IMR-90 (cell line): ENCODE results near the gene FER1L5. TPM values are rescaled to one million over a fixed set of nuclear protein-coding genes. Genes with fewer than 3 reads are reported as not detected.

Experiments
- ATAC-seq: fragments of 200-7000 bp; cut with Tn5 transposase; 2 replicates; pipeline ENCODE4 v1.9.1; 2020; ENCODE audit warnings: low read depth, mild to moderate bottlenecking, moderate library complexity
- BruUV-seq: library from RNA; stranded (reverse); fragments of 400-500 nt; replicated peaks from 2 replicates; lab custom pipeline; 2021; lab: Mats Ljungman, UMichigan
- CTCF ChIA-PET: fragments of 300-600 bp; formaldehyde crosslinking; extraction: SDS; loops from one replicate; lab custom pipeline; 2021; ENCODE audit warnings: antibody characterized with exemption; lab: Yijun Ruan, JAX
- POLR2A ChIA-PET: fragments of 300-600 bp; sonication (Branson Sonifier 250); formaldehyde crosslinking; loops from one replicate; lab custom pipeline; 2022; ENCODE audit warnings: antibody characterized with exemption; ENCODE audit not compliant: unreplicated experiment; lab: Charles Lee
- DNase-seq: peaks from one replicate; pipeline ENCODE4 v3.0.0; 2013
- H2AFZ ChIP-seq: replicated peaks from 2 replicates; pipeline ENCODE3; 2013; ENCODE audit warnings: low read length, mild to moderate bottlenecking; ENCODE audit not compliant: poor library complexity
- H2AK5ac ChIP-seq: 2 replicates; pipeline ENCODE4 v1.6.1; 2013; ENCODE audit warnings: low read depth, low read length, inconsistent platforms
- H2AK9ac ChIP-seq: replicated peaks from 2 replicates; pipeline ENCODE3; 2013; ENCODE audit warnings: mild to moderate bottlenecking, low read depth, low read length, moderate library complexity; ENCODE audit not compliant: poor library complexity
- H2BK120ac ChIP-seq: 2 replicates; pipeline ENCODE4 v1.6.1; 2013; ENCODE audit warnings: low read depth, low read length, inconsistent platforms
- H2BK15ac ChIP-seq: 3 replicates; pipeline ENCODE4 v1.6.1; 2013; ENCODE audit warnings: low read depth, low read length, inconsistent platforms
- H2BK20ac ChIP-seq: 2 replicates; pipeline ENCODE4 v1.6.1; 2013; ENCODE audit warnings: low read depth, mild to moderate bottlenecking, inconsistent platforms, low read length, moderate library complexity
- H2BK5ac ChIP-seq: 2 replicates; pipeline ENCODE4 v1.6.1; 2013; ENCODE audit warnings: mild to moderate bottlenecking, low read depth, low read length, inconsistent platforms; ENCODE audit not compliant: poor library complexity, severe bottlenecking
- H3K14ac ChIP-seq: replicated peaks from 2 replicates; pipeline ENCODE4 v1.6.1; 2013; ENCODE audit warnings: low read depth, low read length, inconsistent platforms
- H3K18ac ChIP-seq: 2 replicates; pipeline ENCODE4 v1.6.1; 2013; ENCODE audit warnings: low read depth, low read length, control low read depth
- H3K23ac ChIP-seq: 2 replicates; pipeline ENCODE4 v1.6.1; 2013; ENCODE audit warnings: low read depth, low read length, inconsistent platforms
- H3K27ac ChIP-seq: 2 replicates; pipeline ENCODE4 v1.5.1; 2013; ENCODE audit warnings: mild to moderate bottlenecking, control low read depth, low read length; ENCODE audit not compliant: insufficient read depth
- H3K27me3 ChIP-seq: 2 replicates; pipeline ENCODE4 v1.6.1; 2013; ENCODE audit warnings: low read length; ENCODE audit not compliant: control insufficient read depth, insufficient read depth
- H3K36me3 ChIP-seq: 2 replicates; pipeline ENCODE4 v1.6.1; 2013; ENCODE audit warnings: low read length, mixed read lengths; ENCODE audit not compliant: control insufficient read depth, insufficient read depth
- H3K4ac ChIP-seq: 2 replicates; pipeline ENCODE4 v1.6.1; 2013; ENCODE audit warnings: low read depth, low read length, inconsistent platforms
- H3K4me1 ChIP-seq: 2 replicates; pipeline ENCODE4 v1.6.1; 2013; ENCODE audit warnings: low read length, mixed read lengths; ENCODE audit not compliant: control insufficient read depth, insufficient read depth
- H3K4me2 ChIP-seq: 2 replicates; pipeline ENCODE4 v1.6.1; 2013; ENCODE audit warnings: low read depth, mild to moderate bottlenecking, control low read depth, low read length, moderate library complexity
- H3K4me3 ChIP-seq: 2 replicates; pipeline ENCODE4 v1.5.1; 2013; ENCODE audit warnings: low read depth, mild to moderate bottlenecking, control low read depth, low read length, moderate library complexity; ENCODE audit not compliant: insufficient read depth
- H3K56ac ChIP-seq: 2 replicates; pipeline ENCODE4 v1.6.1; 2013; ENCODE audit warnings: low read length, inconsistent platforms; ENCODE audit not compliant: insufficient read depth; ENCODE audit errors: extremely low read depth
- H3K79me1 ChIP-seq, 2 experiments: 2 replicates each; pipeline ENCODE4 v1.6.1; 2013; ENCODE audit warnings: low read length in 2 of 2, inconsistent platforms in 1 of 2, low read depth in 1 of 2
- H3K9ac ChIP-seq: 2 replicates; pipeline ENCODE4 v1.6.1; 2013; ENCODE audit warnings: low read depth, low read length, control low read depth
- H3K9me1 ChIP-seq: 2 replicates; pipeline ENCODE4 v1.6.1; 2013; ENCODE audit warnings: low read length, inconsistent platforms; ENCODE audit not compliant: insufficient read depth
- H3K9me3 ChIP-seq: 2 replicates; pipeline ENCODE4 v1.6.1; 2013; ENCODE audit warnings: low read length; ENCODE audit not compliant: control insufficient read depth, insufficient read depth
- H4K20me1 ChIP-seq: 2 replicates; pipeline ENCODE4 v1.6.1; 2013; ENCODE audit warnings: low read length, inconsistent platforms; ENCODE audit not compliant: insufficient read depth
- H4K5ac ChIP-seq: 2 replicates; pipeline ENCODE4 v1.6.1; 2013; ENCODE audit warnings: mild to moderate bottlenecking, low read depth, low read length, control low read depth
- H4K8ac ChIP-seq, 2 experiments: 2 replicates each; pipeline ENCODE4 v1.6.1; 2013; ENCODE audit warnings: low read depth in 2 of 2, low read length in 2 of 2, control low read depth in 1 of 2, inconsistent platforms in 1 of 2
- H4K91ac ChIP-seq: 2 replicates; pipeline ENCODE4 v1.6.1; 2013; ENCODE audit warnings: low read depth, low read length, inconsistent platforms; ENCODE audit not compliant: insufficient read depth
- RFX5 ChIP-seq: IDR thresholded peaks from 2 replicates; pipeline ENCODE4 v1.8.0; 2012; ENCODE audit warnings: low read depth, mild to moderate bottlenecking, low read length, moderate library complexity
- WGBS, 2 experiments: methylation state at CpG; one replicate each; pipeline versions ENCODE4 v1.1.5 to v1.1.7; 2013; ENCODE audit warnings: missing lambda C conversion rate in 2 of 2; ENCODE audit not compliant: insufficient read length in 1 of 2; ENCODE audit errors: extremely low coverage in 2 of 2; 5-methylcytosine and 5-hydroxymethylcytosine counted together
- dilution Hi-C: fragments of 300-500 bp; cut with HindIII; formaldehyde crosslinking; loops from one replicate; pipeline ENCODE4 v1.14.3; 2018; ENCODE audit warnings: low sequenced_read_pairs; ENCODE audit not compliant: unreplicated experiment
- in situ Hi-C: fragments of 300-500 bp; cut with MboI; formaldehyde crosslinking; loops from 3 replicates; pipeline ENCODE4 v1.14.3; 2019; ENCODE audit warnings: low sequenced_read_pairs, inconsistent platforms, mixed read lengths
- intact Hi-C: fragments of 100-400 bp; cut with micrococcal nuclease; formaldehyde crosslinking; loops from 2 replicates; pipeline ENCODE4 v1.10.0; 2022
- polyA plus RNA-seq, 3 experiments: library from polyadenylated mRNA; depleted of rRNA; stranded (reverse); fragments of >200 nt; gene quantifications; 2 replicates each; pipeline ENCODE4 v1.2.3, GENCODE V29; 2012; ENCODE audit warnings: low replicate concordance in 1 of 3
- total RNA-seq: library from RNA; depleted of rRNA; stranded (reverse); fragments of >200 nt; gene quantifications from 2 replicates; pipeline ENCODE4 v1.2.3, GENCODE V29; 2012
- TF ChIP-seq, protein P1 (sequence below): conservative IDR thresholded peaks from 2 replicates; pipeline ENCODE4 v1.5.1; 2012; ENCODE audit warnings: mild to moderate bottlenecking, low read depth, low read length, improper control_type of control experiment

The FER1L5 gene
- total and polyA plus RNA-seq, 2 of the 4 experiments (the other 2 are of a cell fraction): 0.15 to 0.36 TPM

DNA sequence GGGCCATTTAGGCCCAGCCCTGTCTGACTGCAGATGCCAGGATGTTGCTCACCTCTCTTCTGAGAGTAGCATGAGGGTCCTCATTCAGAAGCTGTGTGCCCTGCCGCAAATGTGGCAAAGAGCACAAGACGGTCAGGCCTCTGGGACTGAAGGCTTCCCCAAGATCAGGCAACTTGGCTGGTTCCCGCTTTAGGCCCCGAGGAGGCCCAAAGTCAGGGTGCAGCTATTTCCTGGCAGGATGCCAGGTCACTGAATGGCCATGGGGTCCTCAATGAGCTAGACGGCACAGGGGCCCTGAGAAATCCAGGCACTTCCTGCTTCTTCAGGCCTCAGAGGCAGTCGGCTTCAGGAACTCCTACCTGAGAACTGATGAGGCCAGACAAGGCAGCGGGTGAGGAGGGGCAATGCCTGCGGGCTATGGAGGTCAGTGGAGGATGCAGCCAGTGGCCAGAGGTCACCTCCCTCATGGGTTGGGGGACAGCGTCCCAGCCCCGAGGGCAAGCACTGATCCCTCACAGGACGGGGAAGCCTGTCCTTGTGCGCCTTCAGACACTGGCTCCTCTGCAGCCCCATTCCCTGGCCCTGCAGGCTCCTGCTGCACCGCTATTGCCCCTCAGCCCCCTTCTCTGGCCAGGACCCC is 52.4 kb downstream of the FER1L5 start:
- Histone ChIP-seq H2BK20ac (no peak overlapping the region), H3K4me3 (no peak overlapping the region), H3K56ac (no peak overlapping the region), H3K9me3 (no peaks in the 10 kb centered on the region), H3K27me3 (no peaks in the 10 kb centered on the region), H3K23ac (no peak overlapping the region), H3K36me3 (no peaks in the 10 kb centered on the region), H4K20me1 (no peaks in the 10 kb centered on the region), H2AK9ac (no peak overlapping the region), H4K8ac (no peak overlapping the region), H2BK5ac (no peak overlapping the region), H4K91ac (no peak overlapping the region), H3K9ac (no peak overlapping the region), H3K18ac (no peak overlapping the region), H2BK15ac (no peak overlapping the region), H2BK120ac (no peak overlapping the region), H2AFZ (peak overlapping the region; percentile 14), H3K9me1 (0 out of 2 replicates have a peak, but pooled peaks cover 4% of the 10 kb centered on the region), H3K4ac (no peak overlapping the region), H4K5ac (no peak overlapping the region), H3K4me1 (no peaks in the 10 kb centered on the region), H3K79me1 (no peaks in the 10 kb centered on the region), H2AK5ac (peak overlapping the region; percentile 16; the same call in 1 of the 2 replicates), H3K14ac (no peak overlapping the region), H3K4me2 (no peak overlapping the region), H3K27ac (no peak overlapping the region)
- WGBS, 2 experiments: 93% methylated on average over 6 of the region's 13 CpGs; no CpG with 5 or more reads in 1 of the 2 experiments
- DNase-seq (no peak), ATAC-seq (no peak)
- no TSS peak for BruUV-seq
- ChIA-PET POLR2A (no interaction called here), CTCF (no interaction called here)
- dilution Hi-C loops: no loop called here
- TF ChIP-seq, protein P1, sequence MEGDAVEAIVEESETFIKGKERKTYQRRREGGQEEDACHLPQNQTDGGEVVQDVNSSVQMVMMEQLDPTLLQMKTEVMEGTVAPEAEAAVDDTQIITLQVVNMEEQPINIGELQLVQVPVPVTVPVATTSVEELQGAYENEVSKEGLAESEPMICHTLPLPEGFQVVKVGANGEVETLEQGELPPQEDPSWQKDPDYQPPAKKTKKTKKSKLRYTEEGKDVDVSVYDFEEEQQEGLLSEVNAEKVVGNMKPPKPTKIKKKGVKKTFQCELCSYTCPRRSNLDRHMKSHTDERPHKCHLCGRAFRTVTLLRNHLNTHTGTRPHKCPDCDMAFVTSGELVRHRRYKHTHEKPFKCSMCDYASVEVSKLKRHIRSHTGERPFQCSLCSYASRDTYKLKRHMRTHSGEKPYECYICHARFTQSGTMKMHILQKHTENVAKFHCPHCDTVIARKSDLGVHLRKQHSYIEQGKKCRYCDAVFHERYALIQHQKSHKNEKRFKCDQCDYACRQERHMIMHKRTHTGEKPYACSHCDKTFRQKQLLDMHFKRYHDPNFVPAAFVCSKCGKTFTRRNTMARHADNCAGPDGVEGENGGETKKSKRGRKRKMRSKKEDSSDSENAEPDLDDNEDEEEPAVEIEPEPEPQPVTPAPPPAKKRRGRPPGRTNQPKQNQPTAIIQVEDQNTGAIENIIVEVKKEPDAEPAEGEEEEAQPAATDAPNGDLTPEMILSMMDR: no peak
- TF ChIP-seq RFX5: no peak
- in situ Hi-C loops: no loop called here
- intact Hi-C loops: no loop called here
